OCI-LY3 (cell line): ENCODE measurements around the gene CYCS.

Experiments
- H2AFZ ChIP-seq: fragments of 200-600, 300-600 bp; shearing (Covaris generic); 2 replicates; pipeline ENCODE4 v1.6.0; 2014; ENCODE audit warnings: antibody characterized with exemption, low read depth, low read length
- H3K27ac ChIP-seq: fragments of 200-600, 300-600 bp; sonication (generic); 2 replicates; pipeline ENCODE4 v1.5.1; 2014; ENCODE audit warnings: mild to moderate bottlenecking, low read length, moderate library complexity, mixed read lengths
- H3K27me3 ChIP-seq: fragments of 200-600, 300-600 bp; sonication (generic); 2 replicates; pipeline ENCODE4 v1.6.1; 2014; ENCODE audit warnings: low read depth, low read length, mixed read lengths
- H3K36me3 ChIP-seq: fragments of 200-600, 300-600 bp; sonication (generic); replicated peaks from 2 replicates; pipeline ENCODE3; 2014; ENCODE audit warnings: low read depth, low read length, mixed read lengths
- H3K4me1 ChIP-seq: fragments of 300-600, 200-600 bp; sonication (generic); 2 replicates; pipeline ENCODE4 v1.6.1; 2014; ENCODE audit warnings: low read length, mixed read lengths
- H3K4me2 ChIP-seq: fragments of 200-600, 300-600 bp; sonication (generic); 2 replicates; pipeline ENCODE4 v1.6.1; 2014; ENCODE audit warnings: low read length, mixed read lengths
- H3K4me3 ChIP-seq: fragments of 300-600, 200-600 bp; sonication (generic); 2 replicates; pipeline ENCODE4 v1.5.1; 2014; ENCODE audit warnings: antibody characterized with exemption, mild to moderate bottlenecking, low read length, moderate library complexity
- H3K79me2 ChIP-seq: fragments of 300-600, 200-600 bp; shearing (Covaris generic); 2 replicates; pipeline ENCODE4 v1.6.1; 2014; ENCODE audit warnings: mild to moderate bottlenecking, low read length, mixed read lengths
- H3K9ac ChIP-seq: fragments of 300-600, 200-600 bp; shearing (Covaris generic); 2 replicates; pipeline ENCODE4 v1.6.0; 2014; ENCODE audit warnings: mild to moderate bottlenecking, low read length, moderate library complexity
- H3K9me3 ChIP-seq: fragments of 200-600, 300-600 bp; shearing (Covaris generic); 2 replicates; pipeline ENCODE4 v1.6.1; 2014; ENCODE audit warnings: low read length, mixed read lengths; ENCODE audit not compliant: insufficient read depth
- H4K20me1 ChIP-seq: fragments of 200-600, 300-600 bp; sonication (generic); 2 replicates; pipeline ENCODE4 v1.6.1; 2016; ENCODE audit warnings: low read length, mixed read lengths; ENCODE audit not compliant: insufficient read depth
- CTCF ChIP-seq: fragments of 200-600, 300-600 bp; sonication (generic); IDR thresholded peaks from 2 replicates; pipeline ENCODE4 v1.5.1; 2014; ENCODE audit warnings: antibody characterized with exemption, low read length, low read depth
- EZH2phosphoT487 ChIP-seq: fragments of 200-600 bp; shearing (Covaris generic); IDR thresholded peaks from 2 replicates; pipeline ENCODE4 v1.6.1; 2018; ENCODE audit warnings: antibody characterized with exemption, mixed run types, low read depth

Gene CYCS

GRCh38 chr7:25109276-25109675, 15.8 kb downstream of the CYCS start:
- no peak overlapping the region for H2AFZ ChIP-seq
- no peaks in the 10 kb centered on the region for H4K20me1 ChIP-seq
- no peak overlapping the region for H3K27ac ChIP-seq
- TF ChIP-seq CTCF (no peak), EZH2phosphoT487 (no peak)
- no peaks in the 10 kb centered on the region for H3K79me2 ChIP-seq
- no peak overlapping the region for H3K4me2 ChIP-seq
- H3K4me1 ChIP-seq = no peaks in the 10 kb centered on the region
- H3K4me3 ChIP-seq = no peak overlapping the region
- H3K9me3 ChIP-seq = no peaks in the 10 kb centered on the region
- H3K27me3 ChIP-seq = no peaks in the 10 kb centered on the region
- H3K36me3 ChIP-seq = peaks cover 3% of the 10 kb centered on the region
- H3K9ac ChIP-seq = no peak overlapping the region

GRCh38 chr7:25105911-25106310, 19.1 kb downstream of the CYCS start:
- H3K9ac ChIP-seq = no peak overlapping the region

GRCh38 chr7:25103773-25104172, 21.3 kb downstream of the CYCS start:
- no peak for TF ChIP-seq CTCF
- TF ChIP-seq EZH2phosphoT487 = no peak
- no peaks in the 10 kb centered on the region for H3K4me1 ChIP-seq

More at GRCh38 chr7:25105911-25106310, 19.1 kb downstream of the CYCS start:
- Histone ChIP-seq H3K27me3 (no peaks in the 10 kb centered on the region), H4K20me1 (no peaks in the 10 kb centered on the region), H3K9me3 (no peaks in the 10 kb centered on the region), H2AFZ (no peak overlapping the region), H3K36me3 (no peaks in the 10 kb centered on the region), H3K79me2 (no peaks in the 10 kb centered on the region), H3K4me2 (no peak overlapping the region), H3K4me3 (no peak overlapping the region), H3K4me1 (no peaks in the 10 kb centered on the region), H3K27ac (no peak overlapping the region)
- no peak for TF ChIP-seq EZH2phosphoT487
- TF ChIP-seq CTCF = no peak

GRCh38 chr7:25101817-25102216, 23.2 kb downstream of the CYCS start:
- no peaks in the 10 kb centered on the region for H3K4me1 ChIP-seq
- H3K4me3 ChIP-seq = no peak overlapping the region
- no peaks in the 10 kb centered on the region for H4K20me1 ChIP-seq
- no peak overlapping the region for H3K27ac ChIP-seq
- no peak overlapping the region for H2AFZ ChIP-seq
- H3K27me3 ChIP-seq = no peaks in the 10 kb centered on the region
- TF ChIP-seq EZH2phosphoT487 (no peak), CTCF (no peak)
- no peaks in the 10 kb centered on the region for H3K36me3 ChIP-seq
- no peaks in the 10 kb centered on the region for H3K79me2 ChIP-seq
- no peak overlapping the region for H3K4me2 ChIP-seq
- no peak overlapping the region for H3K9ac ChIP-seq
- H3K9me3 ChIP-seq = no peaks in the 10 kb centered on the region

More at GRCh38 chr7:25103773-25104172, 21.3 kb downstream of the CYCS start:
- Histone ChIP-seq H3K27ac (no peak overlapping the region), H3K9ac (no peak overlapping the region), H3K9me3 (no peaks in the 10 kb centered on the region), H3K4me3 (no peak overlapping the region), H3K4me2 (no peak overlapping the region), H3K79me2 (no peaks in the 10 kb centered on the region), H2AFZ (no peak overlapping the region), H4K20me1 (no peaks in the 10 kb centered on the region), H3K27me3 (no peaks in the 10 kb centered on the region), H3K36me3 (no peaks in the 10 kb centered on the region)
